IMR-90 (cell line): ENCODE measurements around the gene TRIM38. TPM values are rescaled to one million over a fixed set of nuclear protein-coding genes. Genes with fewer than 3 reads are reported as not detected.

Experiments used
- ATAC-seq: fragments of 200-7000 bp; cut with Tn5 transposase; 2 replicates; pipeline ENCODE4 v1.9.1; 2020; ENCODE audit warnings: low read depth, mild to moderate bottlenecking, moderate library complexity
- BruUV-seq: library from RNA; stranded (reverse); fragments of 400-500 nt; replicated peaks from 2 replicates; lab custom pipeline; 2021; lab: Mats Ljungman, UMichigan
- CTCF ChIA-PET: fragments of 300-600 bp; formaldehyde crosslinking; extraction: SDS; loops from one replicate; lab custom pipeline; 2021; ENCODE audit warnings: antibody characterized with exemption; lab: Yijun Ruan, JAX
- POLR2A ChIA-PET: fragments of 300-600 bp; sonication (Branson Sonifier 250); formaldehyde crosslinking; loops from one replicate; lab custom pipeline; 2022; ENCODE audit warnings: antibody characterized with exemption; ENCODE audit not compliant: unreplicated experiment; lab: Charles Lee
- DNase-seq: peaks from one replicate; pipeline ENCODE4 v3.0.0; 2013
- H2AFZ ChIP-seq: replicated peaks from 2 replicates; pipeline ENCODE3; 2013; ENCODE audit warnings: low read length, mild to moderate bottlenecking; ENCODE audit not compliant: poor library complexity
- H2AK5ac ChIP-seq: 2 replicates; pipeline ENCODE4 v1.6.1; 2013; ENCODE audit warnings: low read depth, low read length, inconsistent platforms
- H2AK9ac ChIP-seq: replicated peaks from 2 replicates; pipeline ENCODE3; 2013; ENCODE audit warnings: mild to moderate bottlenecking, low read depth, low read length, moderate library complexity; ENCODE audit not compliant: poor library complexity
- H2BK120ac ChIP-seq: 2 replicates; pipeline ENCODE4 v1.6.1; 2013; ENCODE audit warnings: low read depth, low read length, inconsistent platforms
- H2BK15ac ChIP-seq: 3 replicates; pipeline ENCODE4 v1.6.1; 2013; ENCODE audit warnings: low read depth, low read length, inconsistent platforms
- H2BK20ac ChIP-seq: 2 replicates; pipeline ENCODE4 v1.6.1; 2013; ENCODE audit warnings: low read depth, mild to moderate bottlenecking, inconsistent platforms, low read length, moderate library complexity
- H2BK5ac ChIP-seq: 2 replicates; pipeline ENCODE4 v1.6.1; 2013; ENCODE audit warnings: mild to moderate bottlenecking, low read depth, low read length, inconsistent platforms; ENCODE audit not compliant: poor library complexity, severe bottlenecking
- H3K14ac ChIP-seq: replicated peaks from 2 replicates; pipeline ENCODE4 v1.6.1; 2013; ENCODE audit warnings: low read depth, low read length, inconsistent platforms
- H3K18ac ChIP-seq: 2 replicates; pipeline ENCODE4 v1.6.1; 2013; ENCODE audit warnings: low read depth, low read length, control low read depth
- H3K23ac ChIP-seq: 2 replicates; pipeline ENCODE4 v1.6.1; 2013; ENCODE audit warnings: low read depth, low read length, inconsistent platforms
- H3K27ac ChIP-seq: 2 replicates; pipeline ENCODE4 v1.5.1; 2013; ENCODE audit warnings: mild to moderate bottlenecking, control low read depth, low read length; ENCODE audit not compliant: insufficient read depth
- H3K27me3 ChIP-seq: 2 replicates; pipeline ENCODE4 v1.6.1; 2013; ENCODE audit warnings: low read length; ENCODE audit not compliant: control insufficient read depth, insufficient read depth
- H3K36me3 ChIP-seq: 2 replicates; pipeline ENCODE4 v1.6.1; 2013; ENCODE audit warnings: low read length, mixed read lengths; ENCODE audit not compliant: control insufficient read depth, insufficient read depth
- H3K4ac ChIP-seq: 2 replicates; pipeline ENCODE4 v1.6.1; 2013; ENCODE audit warnings: low read depth, low read length, inconsistent platforms
- H3K4me1 ChIP-seq: 2 replicates; pipeline ENCODE4 v1.6.1; 2013; ENCODE audit warnings: low read length, mixed read lengths; ENCODE audit not compliant: control insufficient read depth, insufficient read depth
- H3K4me2 ChIP-seq: 2 replicates; pipeline ENCODE4 v1.6.1; 2013; ENCODE audit warnings: low read depth, mild to moderate bottlenecking, control low read depth, low read length, moderate library complexity
- H3K4me3 ChIP-seq: 2 replicates; pipeline ENCODE4 v1.5.1; 2013; ENCODE audit warnings: low read depth, mild to moderate bottlenecking, control low read depth, low read length, moderate library complexity; ENCODE audit not compliant: insufficient read depth
- H3K56ac ChIP-seq: 2 replicates; pipeline ENCODE4 v1.6.1; 2013; ENCODE audit warnings: low read length, inconsistent platforms; ENCODE audit not compliant: insufficient read depth; ENCODE audit errors: extremely low read depth
- H3K79me1 ChIP-seq, 2 experiments: 2 replicates each; pipeline ENCODE4 v1.6.1; 2013; ENCODE audit warnings: low read length in 2 of 2, inconsistent platforms in 1 of 2, low read depth in 1 of 2
- H3K9ac ChIP-seq: 2 replicates; pipeline ENCODE4 v1.6.1; 2013; ENCODE audit warnings: low read depth, low read length, control low read depth
- H3K9me1 ChIP-seq: 2 replicates; pipeline ENCODE4 v1.6.1; 2013; ENCODE audit warnings: low read length, inconsistent platforms; ENCODE audit not compliant: insufficient read depth
- H3K9me3 ChIP-seq: 2 replicates; pipeline ENCODE4 v1.6.1; 2013; ENCODE audit warnings: low read length; ENCODE audit not compliant: control insufficient read depth, insufficient read depth
- H4K20me1 ChIP-seq: 2 replicates; pipeline ENCODE4 v1.6.1; 2013; ENCODE audit warnings: low read length, inconsistent platforms; ENCODE audit not compliant: insufficient read depth
- H4K5ac ChIP-seq: 2 replicates; pipeline ENCODE4 v1.6.1; 2013; ENCODE audit warnings: mild to moderate bottlenecking, low read depth, low read length, control low read depth
- H4K8ac ChIP-seq, 2 experiments: 2 replicates each; pipeline ENCODE4 v1.6.1; 2013; ENCODE audit warnings: low read depth in 2 of 2, low read length in 2 of 2, control low read depth in 1 of 2, inconsistent platforms in 1 of 2
- H4K91ac ChIP-seq: 2 replicates; pipeline ENCODE4 v1.6.1; 2013; ENCODE audit warnings: low read depth, low read length, inconsistent platforms; ENCODE audit not compliant: insufficient read depth
- BHLHE40 ChIP-seq: fragments of 150-350 bp; IDR thresholded peaks from 2 replicates; pipeline ENCODE4 v1.6.1; 2016; ENCODE audit warnings: mild to moderate bottlenecking, low read depth, low read length
- CEBPB ChIP-seq: IDR thresholded peaks from 2 replicates; pipeline ENCODE4 v1.6.1; 2012; ENCODE audit warnings: low read depth, low read length, improper control_type of control experiment
- CHD1 ChIP-seq: IDR thresholded peaks from 2 replicates; pipeline ENCODE4 v1.6.1; 2012; ENCODE audit warnings: low read depth, low read length, improper control_type of control experiment
- CTCF ChIP-seq: conservative IDR thresholded peaks from 2 replicates; pipeline ENCODE4 v1.5.1; 2012; ENCODE audit warnings: mild to moderate bottlenecking, low read depth, low read length, improper control_type of control experiment
- ELK1 ChIP-seq: fragments of 150-350 bp; IDR thresholded peaks from 2 replicates; pipeline ENCODE4 v1.6.1; 2016; ENCODE audit warnings: low read depth, mild to moderate bottlenecking, low read length, moderate library complexity, borderline replicate concordance
- FOS ChIP-seq: fragments of 150-350 bp; IDR thresholded peaks from 2 replicates; pipeline ENCODE4 v1.6.1; 2016; ENCODE audit warnings: low read depth, low read length
- MAFK ChIP-seq: IDR thresholded peaks from 2 replicates; pipeline ENCODE4 v1.6.1; 2012; ENCODE audit warnings: low read depth, low read length, improper control_type of control experiment
- MAZ ChIP-seq: IDR thresholded peaks from 2 replicates; pipeline ENCODE4 v1.6.1; 2012; ENCODE audit warnings: low read depth, mild to moderate bottlenecking, low read length, improper control_type of control experiment, moderate library complexity, borderline replicate concordance
- RAD21 ChIP-seq: IDR thresholded peaks from 2 replicates; pipeline ENCODE4 v1.6.1; 2012; ENCODE audit warnings: low read length, improper control_type of control experiment
- RCOR1 ChIP-seq: IDR thresholded peaks from 2 replicates; pipeline ENCODE4 v1.6.1; 2012; ENCODE audit warnings: mild to moderate bottlenecking, low read length, improper control_type of control experiment; ENCODE audit not compliant: insufficient replicate concordance
- SMC3 ChIP-seq: fragments of 150-350 bp; IDR thresholded peaks from 2 replicates; pipeline ENCODE4 v1.6.1; 2016; ENCODE audit warnings: low read depth, mild to moderate bottlenecking, antibody characterized with exemption, low read length, moderate library complexity
- USF2 ChIP-seq: fragments of 150-350 bp; IDR thresholded peaks from 2 replicates; pipeline ENCODE4 v1.6.1; 2017; ENCODE audit warnings: mild to moderate bottlenecking, antibody characterized with exemption, low read length, low read depth
- WGBS, 2 experiments: methylation state at CpG; one replicate each; pipeline versions ENCODE4 v1.1.5 to v1.1.7; 2013; ENCODE audit warnings: missing lambda C conversion rate in 2 of 2; ENCODE audit not compliant: insufficient read length in 1 of 2; ENCODE audit errors: extremely low coverage in 2 of 2; 5-methylcytosine and 5-hydroxymethylcytosine counted together
- dilution Hi-C: fragments of 300-500 bp; cut with HindIII; formaldehyde crosslinking; loops from one replicate; pipeline ENCODE4 v1.14.3; 2018; ENCODE audit warnings: low sequenced_read_pairs; ENCODE audit not compliant: unreplicated experiment
- in situ Hi-C: fragments of 300-500 bp; cut with MboI; formaldehyde crosslinking; loops from 3 replicates; pipeline ENCODE4 v1.14.3; 2019; ENCODE audit warnings: low sequenced_read_pairs, inconsistent platforms, mixed read lengths
- intact Hi-C: fragments of 100-400 bp; cut with micrococcal nuclease; formaldehyde crosslinking; loops from 2 replicates; pipeline ENCODE4 v1.10.0; 2022
- polyA plus RNA-seq, 3 experiments: library from polyadenylated mRNA; depleted of rRNA; stranded (reverse); fragments of >200 nt; gene quantifications; 2 replicates each; pipeline ENCODE4 v1.2.3, GENCODE V29; 2012; ENCODE audit warnings: low replicate concordance in 1 of 3
- total RNA-seq: library from RNA; depleted of rRNA; stranded (reverse); fragments of >200 nt; gene quantifications from 2 replicates; pipeline ENCODE4 v1.2.3, GENCODE V29; 2012

TRIM38 gene
- total and polyA plus RNA-seq, 2 of the 4 experiments (the other 2 are of a cell fraction), result 4.1 to 6.3 TPM

- Histone ChIP-seq H2AFZ (no peak overlapping the region), H3K9me3 (no peaks in the 10 kb centered on the region), H2BK20ac (no peak overlapping the region), H3K4me2 (no peak overlapping the region), H2BK15ac (no peak overlapping the region), H3K23ac (no peak overlapping the region), H3K79me1 (peaks cover 14 to 40% of the 10 kb centered on the region in 2 experiments), H3K9me1 (0 out of 2 replicates have a peak, but pooled peaks cover 5% of the 10 kb centered on the region), H3K56ac (no peak overlapping the region), H2AK9ac (no peak overlapping the region), H2BK5ac (no peak overlapping the region), H3K27ac (no peak overlapping the region), H4K8ac (no peak overlapping the region), H3K14ac (no peak overlapping the region), H3K18ac (no peak overlapping the region), H3K4me1 (peaks cover 9% of the 10 kb centered on the region), H3K36me3 (peaks cover 26% of the 10 kb centered on the region), H3K27me3 (no peaks in the 10 kb centered on the region), H4K91ac (no peak overlapping the region), H4K5ac (no peak overlapping the region), H2BK120ac (no peak overlapping the region), H3K9ac (no peak overlapping the region), H4K20me1 (peaks cover 3% of the 10 kb centered on the region; the same call in 1 of the 2 replicates), H2AK5ac (no peak overlapping the region), H3K4me3 (no peak overlapping the region), H3K4ac (no peak overlapping the region)
- dilution Hi-C loops, result no loop called here
- no peak for TF ChIP-seq CHD1
- no peak for TF ChIP-seq MAZ
- TF ChIP-seq CEBPB, result no peak
- TF ChIP-seq USF2, result no peak
- TF ChIP-seq ELK1, result no peak
- no peak for TF ChIP-seq RAD21
- no peak for TF ChIP-seq BHLHE40
- TF ChIP-seq SMC3, result no peak
- no peak for TF ChIP-seq FOS
- TF ChIP-seq CTCF, result no peak
- TF ChIP-seq RCOR1, result no peak
- TF ChIP-seq MAFK, result no peak
- in situ Hi-C loops, result no loop called here
- no peak for ATAC-seq
- 95% methylated on average over 5 of the region's 9 CpGs; no CpG with 5 or more reads in 1 of the 2 experiments for WGBS, 2 experiments
- no peak for DNase-seq
- ChIA-PET POLR2A (no interaction called here), CTCF (interaction anchor here (1.5 kb wide), 1 partner anchor 26 kb away, joined by 4 read pairs; no protein-coding TSS in a partner anchor)
- no TSS peak for BruUV-seq
- intact Hi-C loops, result no loop called here
Measured at GRCh38 chr6:25966711-25967110, 4.1 kb downstream of the TRIM38 start.
